C4-2B (cell line): ENCODE data around the gene CDC42EP2.

ENCODE experiments used
- ZFX ChIP-seq: fragments of 450-650 bp; IDR thresholded peaks from 2 replicates; pipeline ENCODE4 v1.6.1; 2017
- TF ChIP-seq, protein P1 (sequence below): fragments of 450-650 bp; conservative IDR thresholded peaks from 2 replicates; pipeline ENCODE4 v1.5.1; 2017; ENCODE audit warnings: mild to moderate bottlenecking

DNA sequence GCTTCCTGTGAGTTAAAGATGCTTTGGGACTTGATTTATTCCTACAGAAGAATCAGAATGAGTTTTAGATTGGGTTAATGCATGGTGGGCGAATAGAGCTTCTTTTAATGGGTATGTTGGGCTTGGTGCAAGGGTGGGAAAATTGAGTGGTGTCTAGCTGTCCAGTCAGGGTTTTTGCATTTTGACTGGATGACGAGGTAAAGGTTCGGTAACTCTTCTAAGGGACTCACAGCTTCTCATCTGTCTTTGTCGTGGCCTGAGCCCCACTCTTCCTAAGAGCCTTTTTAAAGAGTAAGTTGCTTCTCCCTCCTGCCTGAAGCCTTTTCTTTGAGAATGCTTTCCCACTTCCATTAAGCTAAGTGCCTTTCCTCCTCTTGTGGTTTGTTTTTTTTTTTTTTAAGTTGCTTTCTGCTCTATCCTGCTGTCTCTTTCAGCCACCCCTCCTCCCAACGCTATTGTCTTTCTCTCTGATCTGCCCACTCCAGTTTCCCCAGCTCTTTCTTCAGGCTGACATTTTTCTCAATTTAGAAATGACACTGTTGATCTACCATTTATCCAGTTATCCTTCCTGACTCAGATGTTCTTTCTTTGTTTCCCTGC lies 20.1 kb downstream of the CDC42EP2 start:
- TF ChIP-seq, protein P1, sequence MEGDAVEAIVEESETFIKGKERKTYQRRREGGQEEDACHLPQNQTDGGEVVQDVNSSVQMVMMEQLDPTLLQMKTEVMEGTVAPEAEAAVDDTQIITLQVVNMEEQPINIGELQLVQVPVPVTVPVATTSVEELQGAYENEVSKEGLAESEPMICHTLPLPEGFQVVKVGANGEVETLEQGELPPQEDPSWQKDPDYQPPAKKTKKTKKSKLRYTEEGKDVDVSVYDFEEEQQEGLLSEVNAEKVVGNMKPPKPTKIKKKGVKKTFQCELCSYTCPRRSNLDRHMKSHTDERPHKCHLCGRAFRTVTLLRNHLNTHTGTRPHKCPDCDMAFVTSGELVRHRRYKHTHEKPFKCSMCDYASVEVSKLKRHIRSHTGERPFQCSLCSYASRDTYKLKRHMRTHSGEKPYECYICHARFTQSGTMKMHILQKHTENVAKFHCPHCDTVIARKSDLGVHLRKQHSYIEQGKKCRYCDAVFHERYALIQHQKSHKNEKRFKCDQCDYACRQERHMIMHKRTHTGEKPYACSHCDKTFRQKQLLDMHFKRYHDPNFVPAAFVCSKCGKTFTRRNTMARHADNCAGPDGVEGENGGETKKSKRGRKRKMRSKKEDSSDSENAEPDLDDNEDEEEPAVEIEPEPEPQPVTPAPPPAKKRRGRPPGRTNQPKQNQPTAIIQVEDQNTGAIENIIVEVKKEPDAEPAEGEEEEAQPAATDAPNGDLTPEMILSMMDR: no peak
- TF ChIP-seq ZFX: no peak
